Cardiac muscle cell (in vitro differentiated cells and primary cell): Measurements from ENCODE around the gene GPR132. TPM values are rescaled to one million over a fixed set of nuclear protein-coding genes. Genes with fewer than 3 reads are reported as not detected.

Source experiments
- DNase-seq, 2 donors: peaks; one replicate each; pipeline versions ENCODE4 v3.0.0 to v3.0.0-alpha.2; 2010 to 2017; ENCODE audit warnings: low read depth in 1 of 2, low spot score in 1 of 2
- H3K27ac ChIP-seq: fragments of 200-600 bp; sonication (generic); 2 replicates; pipeline ENCODE4 v1.5.1; 2016
- H3K27me3 ChIP-seq: fragments of 200-600 bp; sonication (generic); 2 replicates; pipeline ENCODE4 v1.6.0; 2016; ENCODE audit warnings: control low read depth
- H3K36me3 ChIP-seq: fragments of 200-600 bp; sonication (generic); 2 replicates; pipeline ENCODE4 v1.5.1; 2016; ENCODE audit warnings: control low read depth
- H3K4me1 ChIP-seq: fragments of 200-600 bp; sonication (generic); 2 replicates; pipeline ENCODE4 v1.8.1; 2017; ENCODE audit warnings: low read depth, mild to moderate bottlenecking, mixed run types
- H3K4me3 ChIP-seq: fragments of 200-600 bp; sonication (generic); 2 replicates; pipeline ENCODE4 v1.5.1; 2016; ENCODE audit warnings: mild to moderate bottlenecking
- H3K9me3 ChIP-seq: fragments of 200-600 bp; sonication (generic); 2 replicates; pipeline ENCODE4 v1.5.1; 2017; ENCODE audit warnings: low read depth, mild to moderate bottlenecking, control low read depth
- CTCF ChIP-seq: IDR thresholded peaks from 2 replicates; pipeline ENCODE4 v1.5.1; 2012; ENCODE audit warnings: low read depth, mild to moderate bottlenecking, low read length
- polyA plus RNA-seq: library from polyadenylated mRNA; unstranded; fragments of >200 nt; fragmentation: Nextera tagmentation; extraction: Ambion mirVana; gene quantifications from 2 replicates; pipeline ENCODE4 v1.2.1, GENCODE V29; 2016
- total RNA-seq: library from RNA; depleted of rRNA; stranded (reverse); fragments of >200 nt; gene quantifications from 2 replicates; pipeline ENCODE4 v1.2.3, GENCODE V29; 2016

The GPR132 gene
- total and polyA plus RNA-seq, 2 experiments from 2014 or later, result 1.0 to 2.0 TPM

DNA sequence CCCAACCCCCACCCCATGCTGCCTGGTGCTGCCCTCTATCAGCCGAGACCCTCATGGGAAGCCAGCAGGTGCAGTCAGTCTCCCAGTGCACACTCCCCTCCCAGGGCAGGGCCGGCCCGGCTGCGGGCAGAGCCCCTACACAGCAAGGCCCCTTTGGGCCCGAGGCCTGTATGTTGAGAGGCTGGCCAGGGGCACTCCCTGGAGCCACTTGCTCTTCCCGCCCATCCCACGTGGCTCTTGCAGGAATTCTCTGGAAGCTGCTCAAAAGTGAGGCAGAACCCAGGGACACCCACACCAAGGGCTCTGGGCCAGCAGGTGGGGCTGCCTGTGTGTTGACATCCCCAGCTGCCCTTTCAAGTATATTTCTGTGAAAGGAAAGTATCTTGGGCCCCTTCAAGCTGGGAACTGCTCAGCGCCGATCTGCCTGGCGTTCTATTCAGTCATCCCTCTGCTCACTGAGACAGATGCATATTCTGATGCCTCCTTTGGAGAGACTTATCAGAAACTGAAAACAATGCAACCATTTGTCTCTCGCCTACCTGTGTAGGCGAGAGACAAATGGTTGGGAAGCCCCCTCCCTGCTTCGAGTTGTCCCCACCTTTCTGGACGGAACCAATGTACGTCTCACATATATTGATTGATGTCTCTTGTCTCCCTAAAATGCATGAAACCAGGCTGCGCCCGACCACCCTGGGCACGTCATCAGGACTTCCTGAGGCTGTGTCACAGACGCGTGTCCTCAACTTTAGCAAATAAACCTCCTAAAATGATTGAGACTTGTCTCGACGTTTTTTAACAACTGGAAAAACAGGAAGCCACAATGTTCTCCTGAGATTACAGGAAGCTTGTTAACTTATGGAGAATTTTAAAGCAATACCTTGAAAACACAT lies 6.0 kb downstream of the GPR132 start:
- Histone ChIP-seq H3K27me3 (peaks cover 19% of the 10 kb centered on the region), H3K4me1 (peaks cover 20% of the 10 kb centered on the region), H3K36me3 (no peaks in the 10 kb centered on the region), H3K4me3 (no peak overlapping the region), H3K27ac (no peak overlapping the region), H3K9me3 (no peaks in the 10 kb centered on the region)
- TF ChIP-seq CTCF, result no peak
- DNase-seq, result no peak

DNA sequence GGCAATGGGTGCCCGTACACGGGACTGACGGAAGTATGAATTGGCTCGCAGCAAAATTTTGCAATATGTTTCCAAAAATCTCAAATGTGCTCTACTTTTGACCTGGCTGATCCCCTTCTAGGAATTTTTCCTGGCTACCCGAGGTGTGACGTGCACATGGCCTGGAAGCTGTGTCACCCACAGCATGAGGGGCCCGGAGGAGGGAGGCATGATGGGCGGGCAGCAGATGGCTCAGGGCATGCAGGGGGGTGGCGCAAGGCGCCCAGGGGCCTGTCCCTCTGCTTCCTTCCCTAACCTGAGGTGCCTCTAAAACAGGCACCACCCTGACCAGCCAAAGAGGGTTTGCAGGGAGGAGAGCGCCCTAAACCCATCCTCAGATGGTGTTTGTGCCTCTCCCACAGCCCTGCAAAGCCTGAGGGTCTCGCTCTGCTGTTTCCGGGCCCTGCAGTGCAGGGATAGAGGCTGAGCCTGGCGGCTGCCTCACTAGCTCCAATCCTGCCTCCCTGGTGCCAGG lies 6.7 kb downstream of the GPR132 start:
- Histone ChIP-seq H3K27me3 (peaks cover 19% of the 10 kb centered on the region), H3K36me3 (no peaks in the 10 kb centered on the region), H3K4me3 (no peak overlapping the region), H3K4me1 (peaks cover 20% of the 10 kb centered on the region), H3K9me3 (no peaks in the 10 kb centered on the region), H3K27ac (no peak overlapping the region)
- DNase-seq, result no peak
- no peak for TF ChIP-seq CTCF

DNA sequence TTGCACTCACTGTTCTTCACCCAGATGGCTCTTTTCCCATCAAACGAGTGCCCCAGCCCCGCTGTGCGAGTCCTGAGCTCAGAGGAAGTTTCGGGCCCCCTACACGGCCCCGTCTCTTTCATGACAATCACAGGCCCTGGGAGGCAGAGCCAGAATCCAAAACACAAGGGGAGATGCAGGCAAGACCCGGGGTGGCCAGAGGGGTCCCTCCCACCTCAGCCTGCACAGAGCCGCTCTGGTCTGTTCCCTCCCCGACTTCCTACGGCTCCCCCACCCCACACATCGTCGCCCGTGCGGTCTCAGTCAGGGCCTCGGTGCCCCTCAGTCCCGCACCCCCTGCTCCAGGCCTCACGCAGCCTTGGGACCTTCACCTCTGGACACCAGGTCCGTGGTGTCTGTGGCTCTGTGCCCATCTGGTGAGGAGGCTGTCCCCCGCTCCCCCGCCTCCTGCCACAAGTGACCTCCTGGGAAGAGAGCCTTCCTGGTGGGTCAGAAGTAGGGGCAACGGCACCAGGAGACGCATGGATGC lies 8.9 kb downstream of the GPR132 start:
- H3K4me1 ChIP-seq, result peaks cover 20% of the 10 kb centered on the region
- no peak for DNase-seq
- H3K27ac ChIP-seq, result no peak overlapping the region
- no peaks in the 10 kb centered on the region for H3K9me3 ChIP-seq
- H3K36me3 ChIP-seq, result no peaks in the 10 kb centered on the region
- H3K4me3 ChIP-seq, result no peak overlapping the region
- no peak for TF ChIP-seq CTCF
- peaks cover 19% of the 10 kb centered on the region for H3K27me3 ChIP-seq

DNA sequence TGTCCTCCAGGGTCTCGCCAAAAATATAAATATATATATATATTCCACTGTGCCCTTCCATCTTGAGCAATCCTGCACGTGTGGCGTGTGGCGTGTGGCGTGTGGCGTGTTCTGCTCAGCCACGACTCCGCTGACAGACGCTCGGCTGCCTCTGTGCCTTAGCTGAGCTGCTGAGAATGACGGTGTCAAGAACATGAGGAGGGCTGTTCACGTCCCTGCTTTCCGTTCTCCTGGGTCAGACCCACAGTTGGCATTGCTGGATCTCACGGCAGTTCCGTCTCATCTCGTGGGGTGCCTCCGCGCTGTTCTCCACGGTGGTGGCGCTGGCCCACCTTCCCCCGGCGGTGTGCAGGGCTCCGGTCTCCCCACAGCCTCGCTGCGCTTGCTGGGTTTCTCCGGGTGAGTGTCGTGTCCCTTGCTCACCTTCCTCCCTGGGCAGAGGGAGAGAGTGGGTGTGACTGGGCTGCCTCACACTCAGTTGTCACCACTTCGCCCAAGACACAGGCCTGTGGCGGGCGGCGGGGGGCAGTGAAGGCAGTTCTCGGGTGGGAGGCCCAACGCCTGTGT lies 9.4 kb downstream of the GPR132 start:
- DNase-seq, result no peak
- peaks cover 19% of the 10 kb centered on the region for H3K27me3 ChIP-seq
- no peak overlapping the region for H3K4me3 ChIP-seq
- no peaks in the 10 kb centered on the region for H3K9me3 ChIP-seq
- no peak for TF ChIP-seq CTCF
- no peaks in the 10 kb centered on the region for H3K36me3 ChIP-seq
- H3K4me1 ChIP-seq, result peaks cover 20% of the 10 kb centered on the region
- no peak overlapping the region for H3K27ac ChIP-seq

DNA sequence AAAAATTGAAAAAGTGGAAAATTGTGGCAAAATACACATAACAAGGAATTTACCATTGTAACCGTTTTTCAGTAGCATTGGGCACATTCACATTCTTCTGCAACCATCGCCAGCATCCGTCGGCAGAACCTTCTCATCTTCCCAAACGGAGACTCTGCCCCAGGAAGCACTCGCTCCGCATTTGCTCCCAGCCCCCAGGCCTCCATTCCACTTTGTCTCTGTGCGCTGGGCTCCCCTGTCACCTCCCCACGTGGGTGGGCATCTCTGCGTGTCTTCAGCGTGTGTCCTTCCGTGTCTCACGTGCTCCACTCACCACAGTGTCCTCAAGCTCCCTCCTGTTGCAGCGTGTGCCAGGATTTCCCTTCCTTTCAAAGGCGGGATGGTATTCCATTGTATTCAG lies 9.9 kb downstream of the GPR132 start:
- no peak for TF ChIP-seq CTCF
- H3K27me3 ChIP-seq, result peaks cover 22% of the 10 kb centered on the region
- no peak overlapping the region for H3K27ac ChIP-seq
- no peak for DNase-seq
- H3K4me3 ChIP-seq, result no peak overlapping the region
- no peaks in the 10 kb centered on the region for H3K9me3 ChIP-seq
- peaks cover 20% of the 10 kb centered on the region for H3K4me1 ChIP-seq
- no peaks in the 10 kb centered on the region for H3K36me3 ChIP-seq
